Activated CD8-positive, alpha-beta memory T cell treated with anti-CD3 and anti-CD28 coated beads, Interleukin-2, amount 10 ng/mL, durations not matched to agents 7 days and 5 days (primary cell): Measurements from ENCODE around the gene NEDD4L. TPM values are rescaled to one million over a fixed set of nuclear protein-coding genes. Genes with fewer than 3 reads are reported as not detected.

Experiments
- ATAC-seq: fragments of 150-1000 bp; cut with Tn5 transposase; one replicate; pipeline ENCODE4 v1.10.0; 2021; ENCODE audit warnings: moderate library complexity
- CTCF ChIA-PET: fragments of 350-600 bp; sonication (Branson Sonifier 250); formaldehyde crosslinking; loops from one replicate; lab custom pipeline; 2021; ENCODE audit warnings: antibody characterized with exemption; lab: Charles Lee
- DNase-seq: peaks from one replicate; pipeline ENCODE4 v3.0.0-alpha.2; 2020
- H3K27ac Mint-ChIP-seq: one replicate; pipeline ENCODE4 v1.8.0; 2021; ENCODE audit warnings: mild to moderate bottlenecking, mixed read lengths
- H3K27me3 Mint-ChIP-seq: one replicate; pipeline ENCODE4 v1.8.0; 2021; ENCODE audit warnings: mixed read lengths
- H3K36me3 Mint-ChIP-seq: one replicate; pipeline ENCODE4 v1.8.0; 2021; ENCODE audit warnings: mild to moderate bottlenecking, mixed read lengths
- H3K4me1 Mint-ChIP-seq: one replicate; pipeline ENCODE4 v1.8.0; 2021; ENCODE audit warnings: mixed read lengths
- H3K4me3 Mint-ChIP-seq: one replicate; pipeline ENCODE4 v1.8.0; 2021; ENCODE audit warnings: mild to moderate bottlenecking, moderate library complexity, mixed read lengths
- H3K9me3 Mint-ChIP-seq: one replicate; pipeline ENCODE4 v1.8.0; 2022; ENCODE audit warnings: low read depth, mixed read lengths
- total RNA-seq, 2 experiments: library from RNA; stranded (reverse); gene quantifications; one replicate each; pipeline ENCODE4 v1.2.3, GENCODE V29; 2021

The NEDD4L gene
- total RNA-seq, 2 experiments from 2014 or later: 1.4 to 4.2 TPM

GRCh38 chr18:58037163-58037562, 6.9 kb upstream of the NEDD4L start:
- H3K9me3 Mint-ChIP-seq: no peaks in the 10 kb centered on the region
- peaks cover 3% of the 10 kb centered on the region for H3K4me1 Mint-ChIP-seq
- no peaks in the 10 kb centered on the region for H3K36me3 Mint-ChIP-seq
- H3K27me3 Mint-ChIP-seq: peaks cover 52% of the 10 kb centered on the region
- ATAC-seq (no peak), DNase-seq (no peak)
- H3K4me3 Mint-ChIP-seq: no peak overlapping the region
- CTCF ChIA-PET: interaction anchor here (1.0 kb wide), 1 partner anchor 424 kb away, joined by 3 read pairs; no protein-coding TSS in a partner anchor
- no peak overlapping the region for H3K27ac Mint-ChIP-seq

DNA sequence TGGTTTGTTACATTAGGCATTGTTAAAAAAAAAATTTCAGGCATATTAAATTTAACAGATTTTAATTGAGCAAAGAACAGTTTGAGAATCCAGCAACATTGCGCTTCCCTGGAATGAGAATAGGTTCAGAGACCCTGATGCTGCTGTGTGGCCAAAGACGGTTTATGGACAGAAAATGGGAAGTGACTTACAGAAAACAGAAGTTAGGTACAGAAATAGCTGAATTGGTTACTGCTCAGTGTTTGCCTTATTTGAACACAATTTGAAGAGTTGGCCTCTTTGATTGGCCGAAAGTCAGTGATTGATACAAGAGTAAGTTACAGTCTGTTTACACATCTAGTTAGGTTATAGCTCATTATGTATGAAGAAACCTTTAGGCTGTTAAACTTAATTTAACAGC, 6.0 kb upstream of the NEDD4L start:
- peaks cover 54% of the 10 kb centered on the region for H3K27me3 Mint-ChIP-seq
- DNase-seq: no peak
- peaks cover 8% of the 10 kb centered on the region for H3K4me1 Mint-ChIP-seq
- CTCF ChIA-PET: interaction anchor here (1.1 to 1.6 kb wide), 2 partner anchors 14 to 84 kb away, joined by 3 to 4 read pairs; no protein-coding TSS in a partner anchor
- no peaks in the 10 kb centered on the region for H3K9me3 Mint-ChIP-seq
- ATAC-seq: no peak
- no peak overlapping the region for H3K4me3 Mint-ChIP-seq
- no peak overlapping the region for H3K27ac Mint-ChIP-seq
- H3K36me3 Mint-ChIP-seq: no peaks in the 10 kb centered on the region

DNA sequence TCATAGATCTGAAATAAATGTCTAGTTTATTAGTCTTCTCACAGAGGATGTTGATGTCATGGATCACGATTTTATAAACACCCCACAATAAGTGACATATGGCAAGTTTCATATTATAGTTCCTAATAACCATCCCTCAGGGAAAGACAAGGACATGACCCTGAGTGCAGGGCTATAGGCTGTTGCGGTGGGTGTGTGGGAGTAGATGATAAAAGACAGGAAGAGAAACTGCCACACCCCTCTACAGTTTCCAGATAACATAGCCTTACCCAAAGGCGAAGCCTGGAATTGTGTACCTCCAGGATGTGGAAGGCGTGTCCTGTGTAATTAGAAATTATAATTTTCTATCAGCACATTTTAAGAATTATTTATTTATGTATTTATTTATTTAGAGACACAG, 2.4 kb upstream of the NEDD4L start:
- no peak overlapping the region for H3K4me3 Mint-ChIP-seq
- H3K27ac Mint-ChIP-seq: no peak overlapping the region
- ATAC-seq (no peak), DNase-seq (no peak)
- H3K27me3 Mint-ChIP-seq: peaks cover 66% of the 10 kb centered on the region
- no peaks in the 10 kb centered on the region for H3K9me3 Mint-ChIP-seq
- no peaks in the 10 kb centered on the region for H3K36me3 Mint-ChIP-seq
- CTCF ChIA-PET: interaction anchor here (1.3 kb wide), 1 partner anchor 160 kb away, joined by 3 read pairs; no protein-coding TSS in a partner anchor
- H3K4me1 Mint-ChIP-seq: peaks cover 19% of the 10 kb centered on the region

GRCh38 chr18:58042826-58043490, 1.1 kb upstream of the NEDD4L start:
- DNase-seq: peak; percentile 40
- ATAC-seq: no peak
- Mint-ChIP-seq H3K27ac (no peak overlapping the region), H3K4me3 (peak overlapping the region; percentile 69), H3K9me3 (no peaks in the 10 kb centered on the region), H3K36me3 (no peaks in the 10 kb centered on the region), H3K4me1 (peaks cover 19% of the 10 kb centered on the region), H3K27me3 (peaks cover 67% of the 10 kb centered on the region)
- CTCF ChIA-PET: interaction anchor here (0.8 to 2.8 kb wide), 15 partner anchors 10 to 291 kb away, joined by 3 to 25 read pairs (median 4); no protein-coding TSS in a partner anchor

DNA sequence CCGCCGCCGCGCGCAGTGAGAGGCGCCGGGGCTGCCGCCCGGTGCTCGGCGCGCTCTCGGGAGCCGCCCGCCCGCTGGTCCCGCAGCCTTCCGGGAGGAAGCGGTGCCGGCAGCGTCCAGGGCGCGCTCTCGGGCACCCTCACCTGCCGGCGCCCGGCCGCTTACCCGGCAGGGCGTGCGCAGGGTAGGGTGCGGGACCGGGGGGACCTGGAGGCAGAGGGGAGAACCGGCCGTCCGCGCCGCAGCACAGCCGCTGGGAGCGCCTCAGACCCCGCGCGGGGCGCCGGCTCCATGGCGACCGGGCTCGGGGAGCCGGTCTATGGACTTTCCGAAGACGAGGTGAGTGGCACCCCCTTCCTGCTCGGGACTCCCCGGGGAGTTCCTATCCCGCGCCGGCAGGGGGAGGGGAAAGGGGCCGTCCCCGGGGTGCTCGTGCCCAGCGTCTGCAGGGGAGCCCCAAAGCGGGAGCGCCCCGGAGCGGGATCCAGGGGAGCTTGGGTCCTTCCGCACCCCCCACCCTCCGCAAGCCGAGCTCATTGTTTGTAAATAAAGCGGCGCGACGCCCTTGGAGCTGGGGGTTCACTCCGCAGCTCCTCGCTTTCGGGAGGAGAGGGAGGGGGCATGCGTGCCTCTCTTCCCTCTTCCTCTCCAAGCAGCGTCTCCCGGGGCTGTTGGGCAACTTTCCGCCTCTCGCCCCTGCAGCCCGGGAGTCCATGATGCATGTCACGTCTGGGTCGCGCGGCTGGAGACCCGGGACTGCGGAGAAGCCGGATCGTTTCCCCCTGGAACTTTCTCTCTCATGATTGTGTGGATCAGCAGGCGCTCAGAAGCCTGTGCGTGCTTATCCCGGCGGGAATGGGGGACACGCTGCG, 580 bp downstream of the NEDD4L start:
- no peaks in the 10 kb centered on the region for H3K9me3 Mint-ChIP-seq
- no peak overlapping the region for H3K27ac Mint-ChIP-seq
- peak; percentile 48 for DNase-seq
- CTCF ChIA-PET: interaction anchor here (2.8 kb wide), 1 partner anchor 76 kb away, joined by 25 read pairs; no protein-coding TSS in a partner anchor
- peak overlapping the region; percentile 77 for H3K4me3 Mint-ChIP-seq
- H3K36me3 Mint-ChIP-seq: no peaks in the 10 kb centered on the region
- ATAC-seq: peak; percentile 53
- H3K4me1 Mint-ChIP-seq: peaks cover 19% of the 10 kb centered on the region
- H3K27me3 Mint-ChIP-seq: peaks cover 55% of the 10 kb centered on the region

GRCh38 chr18:58045242-58046092, 1.4 kb downstream of the NEDD4L start:
- Mint-ChIP-seq H3K4me3 (peak overlapping the region; percentile 77), H3K36me3 (no peaks in the 10 kb centered on the region)

DNA sequence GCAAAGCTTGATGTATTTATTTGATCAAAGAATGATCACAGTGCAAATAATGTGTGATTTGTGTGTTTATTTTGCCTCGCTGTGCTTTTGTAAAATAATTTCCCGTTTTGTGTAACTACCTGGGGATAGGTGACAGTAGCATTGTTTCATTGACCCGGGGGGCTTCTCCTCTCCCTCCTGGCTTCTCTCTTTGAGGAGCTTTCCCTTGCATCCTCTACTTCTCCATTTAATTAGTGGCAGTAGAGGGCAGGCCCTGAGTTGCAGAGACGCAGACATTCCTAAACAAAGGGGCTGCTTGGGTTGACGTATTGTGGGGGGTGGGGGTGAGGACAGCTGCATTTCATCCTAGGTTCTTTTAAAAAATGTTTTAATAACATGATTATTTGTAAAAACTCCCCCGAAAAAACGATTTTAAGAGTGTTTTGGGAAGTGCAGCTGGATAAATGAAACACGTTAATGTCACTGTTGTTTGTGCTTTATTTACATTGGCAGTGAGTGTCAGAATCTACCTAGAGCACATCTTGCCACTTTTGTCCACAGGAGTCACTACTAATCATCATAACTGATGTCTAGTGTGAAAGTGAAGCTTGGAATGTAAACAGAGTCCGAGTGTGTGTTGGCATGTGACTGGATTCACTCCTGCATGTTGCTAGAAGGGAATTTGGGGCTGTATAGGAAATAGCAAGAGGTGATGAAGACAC, 2.2 kb downstream of the NEDD4L start:
- no peak overlapping the region for H3K27ac Mint-ChIP-seq
- no peak for DNase-seq

More at GRCh38 chr18:58045242-58046092, 1.4 kb downstream of the NEDD4L start:
- DNase-seq: peak; percentile 40
- ATAC-seq: no peak
- H3K27ac Mint-ChIP-seq: no peak overlapping the region
- no peaks in the 10 kb centered on the region for H3K9me3 Mint-ChIP-seq
- CTCF ChIA-PET: interaction anchor here (2.8 kb wide), 1 partner anchor 75 kb away, joined by 25 read pairs; no protein-coding TSS in a partner anchor
- peaks cover 50% of the 10 kb centered on the region for H3K27me3 Mint-ChIP-seq
- peaks cover 19% of the 10 kb centered on the region for H3K4me1 Mint-ChIP-seq

GRCh38 chr18:58046794-58047555, 2.9 kb downstream of the NEDD4L start:
- CTCF ChIA-PET: no interaction called here
- Mint-ChIP-seq H3K4me3 (no peak overlapping the region), H3K36me3 (no peaks in the 10 kb centered on the region), H3K27ac (no peak overlapping the region), H3K27me3 (peaks cover 42% of the 10 kb centered on the region), H3K4me1 (peaks cover 16% of the 10 kb centered on the region), H3K9me3 (no peaks in the 10 kb centered on the region)
- ATAC-seq (no peak), DNase-seq (no peak)

More for the DNA sequence above, 2.2 kb downstream of the NEDD4L start:
- no peak for ATAC-seq
- Mint-ChIP-seq H3K9me3 (no peaks in the 10 kb centered on the region), H3K27me3 (peaks cover 47% of the 10 kb centered on the region), H3K4me1 (peaks cover 19% of the 10 kb centered on the region), H3K4me3 (peak overlapping the region; percentile 77), H3K36me3 (no peaks in the 10 kb centered on the region)
- CTCF ChIA-PET: no interaction called here

GRCh38 chr18:58047556-58047882, 3.5 kb downstream of the NEDD4L start:
- Mint-ChIP-seq H3K4me1 (peaks cover 16% of the 10 kb centered on the region), H3K36me3 (no peaks in the 10 kb centered on the region), H3K9me3 (no peaks in the 10 kb centered on the region), H3K27ac (no peak overlapping the region), H3K27me3 (peaks cover 39% of the 10 kb centered on the region), H3K4me3 (no peak overlapping the region)
- CTCF ChIA-PET: no interaction called here
- ATAC-seq (no peak), DNase-seq (no peak)

GRCh38 chr18:58048081-58048642, 4.1 kb downstream of the NEDD4L start:
- Mint-ChIP-seq H3K27ac (no peak overlapping the region), H3K4me3 (no peak overlapping the region), H3K36me3 (no peaks in the 10 kb centered on the region), H3K27me3 (peaks cover 33% of the 10 kb centered on the region), H3K9me3 (no peaks in the 10 kb centered on the region), H3K4me1 (peaks cover 11% of the 10 kb centered on the region)
- DNase-seq: no peak
- ATAC-seq: no peak
- CTCF ChIA-PET: no interaction called here

- no peak for DNase-seq
- H3K27ac Mint-ChIP-seq: no peak overlapping the region
- ATAC-seq: no peak
- peaks cover 7% of the 10 kb centered on the region for H3K4me1 Mint-ChIP-seq
- CTCF ChIA-PET: no interaction called here
- no peaks in the 10 kb centered on the region for H3K9me3 Mint-ChIP-seq
- no peak overlapping the region for H3K4me3 Mint-ChIP-seq
- H3K27me3 Mint-ChIP-seq: peaks cover 32% of the 10 kb centered on the region
- no peaks in the 10 kb centered on the region for H3K36me3 Mint-ChIP-seq
These were observed 5.1 kb downstream of the NEDD4L start for GRCh38 chr18:58049000-58049688.
